HG02571 (cell line): ENCODE measurements around the gene TP53RK.

Experiments
- ATAC-seq: cut with Tn5 transposase; IDR thresholded peaks from one replicate; pipeline ENCODE4 v1.9.1; 2021; ENCODE audit warnings: mild to moderate bottlenecking, moderate library complexity; ENCODE audit not compliant: unreplicated experiment

The TP53RK gene

DNA sequence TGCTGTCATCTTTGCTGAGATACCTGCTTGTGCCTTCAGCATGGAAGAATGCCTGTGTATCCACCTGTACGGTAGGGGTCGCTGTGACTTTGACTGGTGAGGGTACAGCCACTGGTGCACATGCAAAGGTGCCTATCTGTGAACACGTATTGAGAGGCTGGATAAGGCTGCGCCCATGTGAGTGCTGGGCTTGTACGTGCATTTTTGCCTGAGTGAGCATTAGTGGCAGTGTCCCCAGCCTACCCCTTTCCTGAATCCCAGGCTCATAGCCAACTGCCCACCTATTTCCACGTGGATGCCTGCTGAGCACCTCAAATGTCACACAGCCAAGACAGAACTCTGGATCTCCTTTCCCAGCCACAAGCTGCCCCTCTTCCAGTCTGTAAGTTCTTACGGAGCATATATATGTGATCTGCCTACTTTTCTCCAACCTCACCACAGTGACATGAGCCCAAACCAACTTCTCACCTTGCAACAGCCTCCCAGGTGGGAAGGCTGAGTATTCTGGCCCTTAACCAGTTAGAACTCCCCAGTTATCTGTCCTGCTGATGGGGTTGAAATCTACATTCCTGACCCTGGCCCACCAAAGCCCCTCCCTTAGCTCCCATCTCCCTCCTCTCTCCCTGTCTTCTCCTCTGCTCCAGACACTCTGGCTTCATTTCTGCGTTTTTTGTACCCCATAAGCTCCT is 19.1 kb upstream of the TP53RK start:
- no peak for ATAC-seq

- ATAC-seq: no peak
Observed at GRCh38 chr20:46706242-46706641, 17.0 kb upstream of the TP53RK start.

DNA sequence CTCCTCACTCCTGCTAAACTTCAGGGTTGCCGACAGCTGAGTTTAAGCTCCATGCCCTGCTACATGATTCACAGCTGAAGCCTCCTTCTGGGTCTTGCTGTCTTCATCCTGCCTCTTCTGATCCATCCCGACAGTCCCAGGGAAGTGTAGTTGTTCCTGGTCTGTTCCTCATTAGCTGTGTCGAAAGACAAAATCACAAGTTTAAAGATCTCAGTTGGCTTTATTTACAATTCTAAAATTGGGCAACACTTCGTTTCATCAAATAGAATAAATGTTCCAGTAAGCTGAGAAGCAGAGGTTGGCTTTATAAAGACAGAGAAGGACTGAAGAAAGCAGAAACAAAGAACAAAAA is 16.1 kb upstream of the TP53RK start:
- no peak for ATAC-seq

- ATAC-seq: no peak
Observed at GRCh38 chr20:46704714-46705377, 15.6 kb upstream of the TP53RK start.

DNA sequence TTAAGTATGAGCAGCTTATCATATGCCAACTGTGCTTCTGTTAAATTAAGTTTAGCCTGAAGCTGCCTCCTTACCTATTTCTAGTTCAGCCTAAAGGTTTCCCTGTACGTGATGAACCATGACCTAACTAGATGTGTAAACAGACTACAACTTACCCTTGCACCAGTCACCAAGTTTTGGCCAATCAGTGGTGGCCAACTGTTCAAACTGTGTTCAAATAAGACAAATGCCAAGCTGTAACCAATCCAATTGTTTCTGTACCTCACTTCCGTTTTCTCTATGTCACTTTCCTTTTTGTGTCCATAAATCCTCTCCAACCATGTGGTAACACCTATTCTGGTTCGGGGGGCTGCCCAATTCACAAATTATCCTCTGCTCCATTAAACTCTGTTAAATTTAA is 14.2 kb upstream of the TP53RK start:
- no peak for ATAC-seq

DNA sequence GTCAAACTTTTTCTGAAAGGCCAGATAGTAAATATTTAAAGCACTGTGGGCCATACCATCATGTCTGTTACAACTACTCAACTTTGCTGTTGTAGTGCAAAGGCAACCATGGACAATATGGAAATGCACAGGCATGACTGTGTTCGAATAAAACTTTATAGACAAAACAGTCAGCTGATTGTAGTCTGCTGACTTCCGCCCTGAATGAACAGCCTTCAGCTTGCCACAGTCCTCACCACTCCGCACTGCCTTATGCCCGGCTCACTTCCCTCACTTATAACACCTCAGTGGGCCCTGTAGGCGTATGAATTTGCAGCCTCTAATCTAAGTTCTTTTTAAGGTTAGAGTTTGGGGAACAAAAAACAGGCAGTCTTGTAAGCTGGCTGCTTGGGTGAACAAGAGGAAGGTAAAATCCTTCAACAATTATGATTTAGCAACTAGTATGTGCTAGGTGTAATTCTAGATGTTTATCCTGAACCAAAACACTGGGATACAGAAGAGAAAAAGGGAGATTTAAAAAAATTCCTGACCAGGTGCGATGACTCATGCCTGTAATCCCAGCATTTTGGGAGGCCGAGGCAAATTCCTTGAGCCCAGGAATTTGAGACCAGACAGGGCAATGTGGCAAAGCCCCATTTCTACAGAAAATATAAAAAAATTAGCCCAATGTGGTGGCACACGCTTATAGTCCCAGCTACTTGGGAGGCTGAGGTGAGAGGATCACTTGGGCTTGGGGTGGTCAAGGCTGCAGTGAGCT is 13.4 kb upstream of the TP53RK start:
- no peak for ATAC-seq

- ATAC-seq: no peak
Observed at GRCh38 chr20:46701986-46702385, 12.7 kb upstream of the TP53RK start.

GRCh38 chr20:46701556-46701955 is 12.3 kb upstream of the TP53RK start:
- ATAC-seq: no peak

GRCh38 chr20:46701057-46701456 is 11.8 kb upstream of the TP53RK start:
- no peak for ATAC-seq

DNA sequence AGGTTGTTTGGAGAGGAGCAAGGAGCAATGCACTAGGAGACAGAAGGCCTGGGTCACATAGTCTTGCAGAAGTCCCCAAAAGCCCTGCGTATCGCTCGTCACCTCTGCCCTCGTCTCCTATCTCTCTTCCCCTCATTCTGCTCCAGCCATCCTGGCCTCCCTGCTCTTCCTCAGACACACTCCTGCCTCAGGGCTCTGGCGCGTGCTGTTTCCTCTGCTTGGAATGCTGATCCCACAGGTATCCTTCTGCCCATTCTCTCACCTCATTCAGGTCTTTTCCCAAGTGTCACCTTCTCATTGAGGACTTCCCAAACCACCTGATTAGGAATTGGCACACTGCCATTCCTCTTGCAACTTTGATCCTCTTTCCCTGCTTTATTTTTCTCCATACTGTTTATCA is 11.2 kb upstream of the TP53RK start:
- no peak for ATAC-seq

DNA sequence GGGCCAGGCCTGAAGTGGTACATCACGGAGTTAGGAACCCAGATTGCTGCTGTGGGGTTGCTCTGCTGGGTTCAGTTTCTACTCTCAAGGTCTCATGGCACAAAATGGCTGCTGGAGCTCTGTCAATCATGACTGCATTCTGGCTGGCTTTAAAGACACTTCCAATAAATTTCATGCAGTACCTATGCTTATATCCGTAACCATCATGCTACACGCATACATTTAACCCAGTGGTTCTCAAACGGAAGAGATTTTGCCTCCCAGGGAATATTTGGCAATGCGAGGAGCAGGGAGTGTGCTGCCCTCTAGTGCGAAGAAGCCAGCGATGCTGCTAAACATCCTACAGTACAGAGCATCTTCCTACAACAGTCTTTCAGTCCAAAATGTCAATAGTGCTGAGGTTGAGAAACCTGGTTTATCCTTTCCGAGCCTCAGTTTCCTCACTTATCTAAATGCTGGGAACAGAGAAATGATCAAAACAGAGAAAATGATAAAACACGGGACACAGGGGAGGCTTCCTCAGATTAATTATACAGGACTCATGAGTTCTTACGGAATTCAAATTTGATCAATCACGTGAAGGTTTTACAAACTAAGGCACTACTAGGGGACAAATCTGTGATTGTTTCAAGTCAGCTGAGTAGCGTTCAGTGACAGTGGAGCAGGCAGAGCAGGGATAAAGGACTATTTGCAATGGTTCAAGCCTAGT is 10.6 kb upstream of the TP53RK start:
- ATAC-seq: no peak

- no peak for ATAC-seq
Observed at GRCh38 chr20:46698788-46699187, 9.5 kb upstream of the TP53RK start.

GRCh38 chr20:46696791-46697279 is 7.6 kb upstream of the TP53RK start:
- ATAC-seq: no peak

GRCh38 chr20:46695892-46696291 is 6.6 kb upstream of the TP53RK start:
- no peak for ATAC-seq

GRCh38 chr20:46694484-46694883 is 5.2 kb upstream of the TP53RK start:
- no peak for ATAC-seq

DNA sequence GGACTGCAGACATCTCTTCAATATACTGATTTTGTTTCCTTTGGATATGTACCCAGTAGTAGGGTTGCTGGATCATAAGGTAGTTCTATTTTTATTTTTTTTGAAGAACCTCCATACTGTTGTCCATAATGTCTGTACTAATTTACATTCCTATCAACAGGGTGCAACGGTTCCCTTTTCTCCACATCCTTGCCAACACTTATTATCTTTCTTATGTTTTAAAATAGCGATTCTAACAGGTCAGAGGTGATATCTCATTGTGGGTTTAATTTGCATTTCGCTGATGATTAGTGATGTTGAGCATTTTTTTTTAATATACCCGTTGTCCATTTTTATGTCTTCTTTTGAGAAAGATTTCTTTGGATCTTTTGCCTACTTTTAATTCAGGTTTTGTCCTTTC is 2.0 kb upstream of the TP53RK start:
- no peak for ATAC-seq

DNA sequence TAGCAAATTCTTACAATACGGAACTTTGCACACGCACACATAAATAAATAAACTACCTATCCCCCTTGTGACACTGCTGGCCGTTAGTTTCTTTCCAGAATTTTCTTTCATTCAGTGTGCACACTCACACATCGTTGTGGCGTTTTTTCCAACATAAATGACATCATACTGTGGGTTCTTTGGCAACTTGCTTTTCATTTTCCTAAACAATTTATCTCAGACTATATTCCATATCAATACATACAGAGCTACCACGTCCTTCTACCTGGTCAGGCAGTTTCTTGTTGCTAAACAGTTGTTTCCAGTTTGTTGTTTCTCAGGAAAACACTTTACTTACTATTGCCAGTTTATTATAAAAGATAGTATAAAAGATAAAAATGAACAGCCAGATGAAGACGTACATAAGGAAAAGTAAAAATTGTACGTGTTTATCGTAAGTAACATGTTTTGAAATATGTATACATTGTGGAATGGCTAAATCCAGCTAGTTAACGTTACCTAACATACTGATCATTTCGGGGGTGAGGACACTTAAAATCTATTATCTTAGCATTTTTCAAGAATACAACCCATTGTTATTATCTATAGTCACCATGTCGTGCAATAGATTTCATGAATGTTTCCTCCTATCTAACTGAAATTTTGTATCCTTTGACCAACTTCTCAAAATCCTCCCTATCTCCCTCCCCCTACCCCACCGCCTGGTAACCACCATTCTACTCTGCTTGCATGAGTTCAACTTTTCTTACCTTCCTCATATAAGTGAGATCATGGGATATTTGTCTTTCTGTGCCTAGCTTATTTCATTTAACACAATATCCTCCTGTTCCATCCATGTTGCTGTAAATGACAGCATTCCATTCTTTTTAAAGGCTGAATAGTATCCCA is 1.2 kb upstream of the TP53RK start:
- ATAC-seq: no peak

GRCh38 chr20:46689754-46690085 is 476 bp upstream of the TP53RK start:
- ATAC-seq: no peak

- no peak for ATAC-seq
Observed at GRCh38 chr20:46688151-46689081, 828 bp downstream of the TP53RK start.
